Islet precursor cell (in vitro differentiated cells): ENCODE data around the gene GRID1.
"Not testable (repeated sequence)": the region's sequence is repeated elsewhere in the genome, so short reads cannot be mapped to it uniquely, and the experiment has no call there.

Source experiments
- DNase-seq: peaks from one replicate; pipeline ENCODE4 v3.0.0-alpha.2; 2018

GRID1 gene

GRCh38 chr10:86187499-86188239, 178.9 kb downstream of the GRID1 start:
- DNase-seq, result no peak

- no peak for DNase-seq
Measured at GRCh38 chr10:86186633-86187032, 180.0 kb downstream of the GRID1 start.

- DNase-seq, result no peak
Measured at GRCh38 chr10:86182595-86182994, 184.0 kb downstream of the GRID1 start.

GRCh38 chr10:86182150-86182549, 184.4 kb downstream of the GRID1 start:
- no peak for DNase-seq

- DNase-seq, result no peak
Measured at GRCh38 chr10:86180861-86181260, 185.7 kb downstream of the GRID1 start.

- DNase-seq, result no peak
Measured at GRCh38 chr10:86179961-86180360, 186.6 kb downstream of the GRID1 start.

DNA sequence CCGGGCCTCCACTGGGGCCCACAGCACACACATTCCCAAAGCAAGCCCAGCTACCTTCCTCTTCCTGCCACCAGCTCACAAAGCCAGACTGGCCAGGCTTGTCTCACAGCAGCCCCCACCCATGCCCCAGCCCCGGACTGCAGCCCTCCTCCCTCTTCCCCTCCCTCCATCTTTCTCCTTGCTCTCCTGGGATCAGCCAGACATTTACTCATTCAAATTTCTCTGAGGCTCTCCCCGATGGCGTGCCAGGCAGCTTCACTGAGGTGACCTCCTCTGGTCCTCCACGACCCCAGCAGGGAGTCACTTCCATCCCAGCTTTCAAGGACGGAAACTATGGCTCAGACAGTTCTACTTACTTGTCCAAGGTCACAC, 187.5 kb downstream of the GRID1 start:
- DNase-seq, result no peak

DNA sequence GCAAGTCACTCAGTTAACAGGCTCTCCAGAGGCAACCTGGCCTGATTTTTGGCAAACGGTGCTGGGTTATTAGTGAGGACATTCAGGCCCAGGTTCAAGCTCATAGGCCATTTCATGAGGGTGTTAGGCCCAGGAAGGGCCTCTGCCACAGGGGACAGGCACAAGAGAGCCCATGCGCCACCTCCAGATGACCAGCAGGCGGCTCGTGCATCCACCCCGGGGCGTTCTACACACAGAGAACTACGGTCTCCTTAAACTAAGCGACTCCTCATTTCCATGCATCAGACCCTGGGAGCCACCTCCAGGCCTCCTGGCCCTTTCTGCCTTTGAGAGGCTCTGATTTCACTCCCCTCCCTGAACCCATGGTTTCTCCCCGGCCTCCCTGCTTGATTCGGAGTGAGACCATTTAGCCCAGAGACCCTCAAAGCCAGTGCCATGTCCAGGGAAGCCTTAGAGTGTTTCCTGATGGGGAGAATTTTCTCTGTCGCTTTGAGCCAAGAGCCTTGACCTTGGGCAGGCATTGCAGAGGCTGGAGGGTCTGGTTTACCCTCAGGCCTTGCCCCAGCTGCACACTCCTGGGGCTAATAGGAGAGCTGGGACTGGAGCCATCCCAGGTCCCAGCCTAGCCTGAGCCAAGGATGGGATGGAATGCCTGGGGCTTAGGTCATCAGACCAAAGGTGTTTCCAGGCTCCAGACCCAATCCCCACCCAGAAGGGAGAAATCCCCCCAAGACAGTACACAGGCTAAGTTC, 188.0 kb downstream of the GRID1 start:
- DNase-seq, result peak; percentile 79

- no peak for DNase-seq
Measured at GRCh38 chr10:86177537-86178155, 188.9 kb downstream of the GRID1 start.

DNA sequence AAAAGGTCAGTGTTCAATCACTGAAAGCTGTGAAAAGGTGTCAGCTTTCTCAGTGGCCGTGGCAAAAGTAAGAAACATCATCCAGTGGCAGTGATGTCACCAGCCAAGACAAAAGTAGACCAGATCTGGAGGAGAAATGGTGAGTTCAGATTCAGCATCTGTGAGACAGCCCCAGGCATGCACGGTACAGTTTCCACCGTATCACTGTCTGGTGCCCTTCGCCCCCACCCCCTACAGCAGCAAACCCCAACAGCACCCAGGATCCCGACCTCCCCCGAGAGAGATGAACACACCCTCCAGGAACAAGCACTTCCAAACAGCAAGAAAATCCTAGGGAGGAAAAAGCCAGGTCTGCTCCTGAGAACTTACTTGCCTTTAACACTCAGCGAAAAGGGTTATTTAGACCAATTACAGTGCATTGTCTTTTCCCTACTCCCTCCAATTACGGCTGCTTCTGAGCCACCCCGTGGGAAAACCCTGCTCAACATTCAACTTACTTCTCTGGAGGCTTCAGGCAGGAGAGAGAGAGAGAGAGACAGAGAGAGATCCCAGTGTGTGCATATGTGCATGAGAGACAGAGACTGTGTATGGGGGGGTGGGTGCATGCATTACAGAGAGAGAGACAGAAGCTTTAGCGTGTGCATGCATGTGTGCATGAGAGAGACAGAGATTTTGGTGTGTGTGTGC, 189.6 kb downstream of the GRID1 start:
- DNase-seq, result no peak

- not testable (repeated sequence) for DNase-seq
Measured at GRCh38 chr10:86175476-86175875, 191.1 kb downstream of the GRID1 start.

GRCh38 chr10:86172301-86172700, 194.3 kb downstream of the GRID1 start:
- no peak for DNase-seq

GRCh38 chr10:86170255-86171108, 196.1 kb downstream of the GRID1 start:
- no peak for DNase-seq

DNA sequence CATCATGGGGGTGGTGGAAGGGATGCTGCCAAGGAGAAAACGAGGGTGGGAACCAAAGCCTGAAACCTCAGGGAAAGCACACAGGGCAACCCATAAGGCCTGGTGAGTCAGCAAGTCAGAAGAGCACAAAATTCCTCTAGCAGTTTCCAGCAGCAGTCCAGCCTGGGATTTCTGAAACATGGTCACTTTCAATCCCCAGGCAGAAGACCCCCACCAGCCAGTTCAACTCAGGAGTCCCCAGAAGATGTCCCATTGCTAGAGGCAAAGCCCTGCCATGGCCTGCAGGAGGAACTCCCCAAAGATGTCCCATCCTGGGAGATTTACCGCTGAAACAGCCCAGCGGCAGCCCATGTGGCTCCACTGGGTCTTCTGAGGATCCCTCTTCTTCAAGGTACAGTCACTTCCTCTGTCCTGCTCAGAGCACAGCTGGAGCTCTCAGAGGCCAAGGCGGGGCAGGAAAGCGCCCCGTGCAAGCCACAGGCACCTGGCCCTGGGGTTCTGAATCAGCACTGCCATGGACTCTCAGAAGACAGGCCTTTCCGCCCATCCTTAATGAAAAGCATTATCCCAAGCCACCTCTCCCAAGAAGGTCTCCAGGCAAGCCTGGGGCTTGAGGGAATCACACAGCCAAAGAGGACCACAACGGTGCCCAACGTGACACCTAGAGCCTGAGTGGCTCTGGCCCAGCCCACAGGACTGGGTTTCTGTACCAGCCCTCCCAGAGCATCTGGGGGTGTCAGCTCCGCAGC, 196.9 kb downstream of the GRID1 start:
- no peak for DNase-seq

DNA sequence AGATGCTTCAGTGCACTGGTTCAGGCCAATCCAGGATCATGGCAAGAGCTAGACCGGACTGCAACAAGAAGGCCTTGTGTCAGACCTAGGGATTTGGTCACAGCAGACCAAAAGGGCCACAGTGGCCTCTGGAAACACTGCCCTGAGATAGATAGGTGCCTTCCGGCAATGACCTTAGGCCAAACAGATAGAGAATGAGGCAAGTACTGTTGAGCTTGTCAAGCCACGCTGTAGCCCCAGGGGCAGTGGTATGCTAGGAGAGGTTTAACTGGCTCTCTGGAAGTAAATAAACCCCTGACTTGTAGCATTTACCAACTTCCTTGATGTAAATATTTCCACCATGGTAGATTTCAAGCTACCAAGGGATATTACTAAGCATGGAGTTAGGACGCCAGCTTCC, 197.5 kb downstream of the GRID1 start:
- DNase-seq, result no peak

DNA sequence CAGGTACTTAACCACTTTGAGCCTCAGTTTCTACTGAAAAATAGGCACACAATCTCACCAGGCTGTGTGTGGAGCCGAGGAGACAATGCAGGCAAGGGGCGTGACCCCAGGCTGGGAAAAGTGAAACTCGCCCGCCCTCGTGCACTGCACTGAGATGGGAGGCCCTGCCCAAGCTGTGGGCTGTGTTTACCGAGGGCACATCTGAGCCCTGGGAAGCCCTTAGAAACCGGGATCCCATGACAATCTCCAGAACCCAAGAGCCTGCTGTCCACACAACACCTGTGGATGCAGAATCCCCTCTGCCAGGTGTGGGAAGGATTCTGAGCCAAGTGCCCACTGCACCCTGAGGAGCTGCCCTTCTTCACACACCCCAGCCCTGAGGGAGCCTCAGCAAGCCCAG, 198.3 kb downstream of the GRID1 start:
- DNase-seq, result no peak

GRCh38 chr10:86167762-86168128, 198.8 kb downstream of the GRID1 start:
- no peak for DNase-seq

DNA sequence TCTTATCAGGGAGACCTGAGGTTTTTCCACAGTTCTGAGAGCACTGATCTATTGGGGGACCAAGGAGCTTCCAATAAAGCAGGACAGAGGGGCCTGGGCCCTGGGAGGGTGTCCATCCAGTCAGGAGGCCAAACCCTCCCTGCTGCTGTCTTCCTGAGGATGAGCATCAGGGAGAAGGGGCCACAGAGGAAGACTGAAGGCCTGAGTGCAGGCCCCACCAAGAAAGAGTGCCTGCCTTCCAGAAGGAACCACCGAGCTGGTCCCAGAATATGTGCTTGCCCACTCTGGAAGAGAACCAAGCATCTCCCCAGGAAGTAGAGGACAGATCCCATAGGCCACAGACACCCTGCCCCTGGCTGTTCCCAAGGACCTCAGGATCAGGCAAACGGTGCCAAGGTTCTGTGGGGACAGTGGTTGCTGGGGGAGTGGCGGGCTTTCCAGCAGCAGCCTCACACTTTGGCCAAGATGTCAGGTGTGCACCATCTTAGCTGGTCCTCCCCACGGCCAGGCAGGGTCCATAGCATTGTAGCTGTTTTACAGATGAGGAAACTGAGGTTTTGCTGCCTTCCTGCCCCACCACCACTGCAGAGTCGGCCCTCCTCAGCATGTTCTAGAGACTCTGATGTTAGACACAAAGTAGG, 199.4 kb downstream of the GRID1 start:
- no peak for DNase-seq

GRCh38 chr10:86165666-86166065, 200.9 kb downstream of the GRID1 start:
- DNase-seq, result no peak

DNA sequence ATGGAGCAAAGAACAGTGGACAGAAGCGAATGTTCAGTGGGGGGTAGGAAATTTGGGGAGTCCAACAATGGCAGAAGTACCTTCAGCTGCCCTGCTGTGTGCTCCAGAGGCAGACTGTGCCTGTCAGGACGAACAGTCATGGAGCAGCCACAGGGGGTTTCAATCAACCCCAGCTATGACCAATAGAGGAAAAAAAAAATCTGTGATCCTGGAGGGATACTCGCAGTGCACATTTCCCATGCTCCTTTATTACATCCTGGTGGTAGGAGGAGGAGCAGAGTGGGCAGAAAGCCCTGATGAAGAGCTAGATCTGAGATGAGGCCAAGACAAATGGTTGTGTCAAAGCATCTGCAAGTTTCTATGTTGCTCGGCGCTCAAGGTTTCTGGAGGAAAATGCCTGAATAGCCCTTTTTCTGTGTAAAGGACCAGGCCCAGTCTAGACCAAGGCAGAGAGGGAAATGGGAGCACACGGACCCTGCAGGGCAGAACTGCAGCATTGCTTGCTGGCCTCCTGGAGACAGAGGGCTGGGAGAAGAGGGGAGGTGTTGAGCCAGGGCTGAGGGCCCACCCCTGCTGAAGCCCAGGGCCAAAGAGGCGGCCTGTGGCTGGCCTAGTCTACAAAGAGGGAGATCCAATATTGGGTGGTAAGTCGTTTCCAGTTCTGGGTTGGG, 201.5 kb downstream of the GRID1 start:
- no peak for DNase-seq
